Keratinocyte (primary cell): Measurements from ENCODE around the gene KRTAP24-1.

Experiments used
- CTCF ChIP-seq, 3 experiments: IDR thresholded peaks in 1 of 3; conservative IDR thresholded peaks in 1 of 3; optimal IDR thresholded peaks in 1 of 3; 2 replicates in 2 of 3; 3 replicates in 1 of 3; pipeline versions ENCODE3 to v1.5.1; 2011; ENCODE audit warnings: low read length in 3 of 3, mild to moderate bottlenecking in 3 of 3, moderate library complexity in 2 of 3, control low read depth in 1 of 3, inconsistent platforms in 1 of 3; ENCODE audit not compliant: insufficient read depth in 2 of 3; ENCODE audit errors: extremely low read depth in 1 of 3
- EZH2 ChIP-seq: IDR thresholded peaks from one replicate; pipeline ENCODE4 v1.6.1; 2012; ENCODE audit warnings: inconsistent platforms, mild to moderate bottlenecking, low read length, moderate library complexity

GRCh38 chr21:30240661-30241060 is 42.1 kb downstream of the KRTAP24-1 start:
- TF ChIP-seq CTCF (optimal IDR thresholded peaks at IDR 0.05 in 1 of 3, IDR thresholded peaks at IDR 0.05 in 1 of 3, conservative IDR thresholded peaks at IDR 0.05 in 1 of 3; ENCODE audit: extremely low read depth in 1 of 3, insufficient read depth in 2 of 3, low read length in 3 of 3) (no peak), EZH2 (no peak)
